Adrenal gland (tissue), 12 donors: ENCODE data around the gene TAF7. TPM values are rescaled to one million over a fixed set of nuclear protein-coding genes. Genes with fewer than 3 reads are reported as not detected.
"Not testable (repeated sequence)": the region's sequence is repeated elsewhere in the genome, so short reads cannot be mapped to it uniquely, and the experiment has no call there.

Experiments used
- DNase-seq, 7 donors: peaks; one replicate each; pipeline ENCODE4 v3.0.0-alpha.2; 2019 to 2020
- H3K27ac ChIP-seq, 5 donors: fragments of 200-600 bp; sonication (generic) in 4 of 5; 1 replicate in 3 of 5; 2 replicates in 2 of 5; pipeline versions ENCODE4 v1.5.1 to v1.8.0; 2016 to 2020; ENCODE audit warnings: mild to moderate bottlenecking in 1 of 5
- H3K27me3 ChIP-seq: fragments of 200-600 bp; 2 replicates; pipeline ENCODE4 v1.8.0; 2021
- H3K36me3 ChIP-seq, 2 donors: fragments of 200-600 bp; replicated peaks in 1 of 2; 1 replicate in 1 of 2; 2 replicates in 1 of 2; pipeline versions ENCODE4 v1.5.1 to v1.8.0; 2018 to 2022
- H3K4me1 ChIP-seq, 2 donors: fragments of 200-600 bp; replicated peaks in 1 of 2; 1 replicate in 1 of 2; 2 replicates in 1 of 2; pipeline versions ENCODE4 v1.5.1 to v1.8.0; 2018 to 2021
- H3K4me3 ChIP-seq, 4 donors: fragments of 200-600 bp; sonication (generic) in 3 of 4; one replicate each; pipeline ENCODE4 v1.5.1; 2016 to 2018
- H3K9me3 ChIP-seq, 3 donors: fragments of 200-600 bp; sonication (generic) in 1 of 3; replicated peaks in 1 of 3; 1 replicate in 2 of 3; 2 replicates in 1 of 3; pipeline versions ENCODE4 v1.5.1 to v1.8.0; 2016 to 2021
- CTCF ChIP-seq, 6 experiments: fragments of 450-650 bp in 4 of 6; fragments of 200-600 bp in 2 of 6; sonication (generic) in 1 of 6; IDR thresholded peaks; 1 replicate in 5 of 6; 2 replicates in 1 of 6; pipeline versions ENCODE4 v1.5.1 to v1.8.0; 2016 to 2021; ENCODE audit warnings: antibody characterized with exemption in 6 of 6, mild to moderate bottlenecking in 2 of 6, moderate library complexity in 1 of 6
- POLR2A ChIP-seq, 2 donors: fragments of 450-650 bp; IDR thresholded peaks; one replicate each; pipeline ENCODE4 v1.6.1; 2017; ENCODE audit warnings: antibody characterized with exemption in 2 of 2, mild to moderate bottlenecking in 2 of 2, moderate library complexity in 1 of 2
- WGBS, 4 donors: extraction: QIAGEN DNeasy Blood & Tissue Kit in 2 of 4; methylation state at CpG; one replicate each; pipeline versions ENCODE4 v1.1.5 to v1.1.7; 2013 to 2017; 5-methylcytosine and 5-hydroxymethylcytosine counted together
- intact Hi-C, 2 donors: fragments of 100-400 bp; cut with DNase I; formaldehyde crosslinking; loops; one replicate each; pipeline versions ENCODE4 v1.14.1 to v1.15.0; 2022 to 2023
- polyA plus RNA-seq, 3 donors: library from polyadenylated mRNA; stranded (reverse); fragments of 200-250 nt in 2 of 3; fragments of 350-450 nt in 1 of 3; fragmentation: Illumina TruSeq in 1 of 3; extraction: RNeasy Lipid Tissue Mini Kit (QIAGEN cat#74804) in 1 of 3; gene quantifications; one replicate each; pipeline ENCODE4 v1.2.3, GENCODE V29; 2013 to 2014
- total RNA-seq, 9 donors: library from RNA; depleted of rRNA in 4 of 9; stranded (reverse); fragments of >200 nt in 4 of 9; fragments of 120-200 nt in 1 of 9; fragmentation: NEBNext Ultra II Directional in 1 of 9; extraction: Animal tissue kit (Norgen Biotek cat#: 25700) in 1 of 9; gene quantifications; one replicate each; pipeline versions ENCODE4 v1.1.0 to v1.2.4, GENCODE V29; 2013 to 2023
- donor health status: healthy with polysubstance abuse.
- donor health status: Bipolar disorder and iron deficiency.
- donor health status: DM: yes; HTN: yes; CAD: no.
- donor health status: DM: no; HTN: no; CAD: no.
- donor health status: DM: no; HTN: no; CAD: no.
- donor health status: DM: yes; HTN: yes; CAD: no.

TAF7 gene
- total and polyA plus RNA-seq, 12 donors, result 23.9 to 132 (median 68.8) TPM

- Histone ChIP-seq H3K36me3 (no peaks in the 10 kb centered on the region), H3K4me1 (no peaks in the 10 kb centered on the region), H3K27ac (no peak overlapping the region), H3K27me3 (no peaks in the 10 kb centered on the region), H3K9me3 (peaks cover 0 to 18% (median 14%) of the 10 kb centered on the region in 3 donors), H3K4me3 (no peak overlapping the region)
- DNase-seq, result no peak
- intact Hi-C loops, result no loop called here
- 24 to 59% (median 25%) methylated on average over 9 to 34 of the region's 36 CpGs for WGBS, 4 donors
- TF ChIP-seq POLR2A (IDR thresholded peaks at IDR 0.05) (no peak), CTCF (IDR thresholded peaks at IDR 0.05) (no peak)
Observed at GRCh38 chr5:141351591-141351990, 31.0 kb upstream of the TAF7 start.

DNA sequence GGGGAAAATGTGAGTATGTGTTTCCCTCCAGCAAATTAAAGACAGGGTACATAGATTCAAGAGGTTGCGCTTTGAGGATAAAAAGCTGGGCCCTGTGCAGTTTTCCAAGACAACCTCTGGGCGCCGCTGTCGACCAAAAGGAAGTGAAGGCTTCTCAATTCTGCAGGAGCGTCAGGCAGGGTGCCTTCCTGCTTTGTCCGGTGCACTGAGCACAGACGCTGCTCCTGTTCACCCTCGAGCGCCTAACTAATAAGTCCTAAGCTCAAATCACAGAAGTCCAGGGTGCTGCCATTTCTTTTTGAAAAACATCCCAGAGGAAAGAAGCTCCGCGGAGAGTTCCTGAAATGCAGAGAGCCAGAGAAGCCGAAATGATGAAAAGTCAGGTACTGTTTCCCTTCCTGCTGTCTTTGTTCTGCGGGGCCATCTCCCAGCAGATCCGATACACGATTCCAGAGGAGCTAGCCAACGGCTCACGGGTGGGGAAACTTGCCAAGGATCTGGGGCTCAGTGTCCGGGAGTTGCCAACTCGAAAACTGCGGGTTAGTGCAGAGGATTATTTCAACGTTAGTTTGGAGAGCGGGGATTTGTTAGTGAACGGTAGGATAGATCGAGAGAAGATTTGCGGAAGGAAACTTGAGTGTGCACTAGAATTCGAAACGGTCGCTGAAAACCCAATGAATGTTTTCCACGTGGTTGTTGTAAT is 29.5 kb upstream of the TAF7 start, which contains the start of gene PCDHGB1:
Gene PCDHGB1, plus strand, starts transcription at position 183 of the 703 bp plus-strand sequence. Its CDS starts 162 bp downstream, at position 345.
- no peak for TF ChIP-seq POLR2A (IDR thresholded peaks at IDR 0.05)
- peak in 4 of 6 experiments; percentile 16 to 29 (median 22) for TF ChIP-seq CTCF (IDR thresholded peaks at IDR 0.05)
- no peaks in the 10 kb centered on the region for H3K4me1 ChIP-seq
- H3K36me3 ChIP-seq, result no peaks in the 10 kb centered on the region
- peak in 2 of 7 donors; percentile 35 to 46 for DNase-seq
- H3K9me3 ChIP-seq, result peaks cover 0 to 14% (median 13%) of the 10 kb centered on the region in 3 donors
- no peaks in the 10 kb centered on the region for H3K27me3 ChIP-seq
- H3K27ac ChIP-seq, result no peak within 1 kb of the TSS
- peak within 1 kb of the TSS in 1 of 4 donors; percentile 33 for H3K4me3 ChIP-seq
- 16 to 31% (median 21%) methylated on average over 28 to 29 of the region's 29 CpGs for WGBS, 4 donors
- intact Hi-C loops, result no loop called here

- peaks cover 0 to 20% (median 10%) of the 10 kb centered on the region in 3 donors for H3K9me3 ChIP-seq
- H3K4me3 ChIP-seq, H3K4me1 ChIP-seq, H3K27ac ChIP-seq, DNase-seq, H3K27me3 ChIP-seq, intact Hi-C loops, H3K36me3 ChIP-seq: not testable (repeated sequence)
- 34 to 59% (median 48%) methylated on average over 16 to 26 of the region's 35 CpGs for WGBS, 4 donors
Observed at GRCh38 chr5:141346017-141346416, 25.4 kb upstream of the TAF7 start.

DNA sequence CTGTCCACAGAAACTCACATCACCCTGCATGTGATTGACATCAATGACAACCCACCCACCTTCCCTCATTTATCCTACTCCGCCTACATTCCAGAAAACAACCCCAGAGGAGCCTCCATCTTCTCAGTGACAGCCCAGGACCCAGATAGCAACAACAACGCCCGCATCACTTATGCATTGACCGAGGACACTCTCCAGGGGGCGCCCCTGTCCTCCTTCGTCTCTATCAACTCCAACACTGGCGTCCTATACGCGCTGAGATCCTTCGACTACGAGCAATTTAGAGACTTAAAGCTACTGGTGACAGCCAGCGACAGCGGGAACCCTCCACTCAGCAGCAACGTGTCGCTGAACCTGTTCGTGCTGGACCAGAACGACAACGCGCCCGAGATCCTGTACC is 24.7 kb upstream of the TAF7 start:
- 26 to 54% (median 31%) methylated on average over 8 to 20 of the region's 20 CpGs for WGBS, 4 donors
- TF ChIP-seq POLR2A (IDR thresholded peaks at IDR 0.05), result no peak
- no peak for TF ChIP-seq CTCF (IDR thresholded peaks at IDR 0.05)
- DNase-seq, result no peak
- no peaks in the 10 kb centered on the region for H3K27me3 ChIP-seq
- intact Hi-C loops, result no loop called here
- H3K27ac ChIP-seq, result no peak overlapping the region
- no peaks in the 10 kb centered on the region for H3K4me1 ChIP-seq
- H3K9me3 ChIP-seq, result peaks cover 0 to 20% (median 10%) of the 10 kb centered on the region in 3 donors
- H3K36me3 ChIP-seq, result no peaks in the 10 kb centered on the region
- H3K4me3 ChIP-seq, result no peak overlapping the region
